ENCODE results near the gene DSC2. TPM values are rescaled to one million over a fixed set of nuclear protein-coding genes. Genes with fewer than 3 reads are reported as not detected.
"Not testable (repeated sequence)": the region's sequence is repeated elsewhere in the genome, so short reads cannot be mapped to it uniquely, and the experiment has no call there.

DSC2 gene
- total and polyA plus RNA-seq, 2 donors from 2014 or later: 4.1 to 19.8 TPM

DNA sequence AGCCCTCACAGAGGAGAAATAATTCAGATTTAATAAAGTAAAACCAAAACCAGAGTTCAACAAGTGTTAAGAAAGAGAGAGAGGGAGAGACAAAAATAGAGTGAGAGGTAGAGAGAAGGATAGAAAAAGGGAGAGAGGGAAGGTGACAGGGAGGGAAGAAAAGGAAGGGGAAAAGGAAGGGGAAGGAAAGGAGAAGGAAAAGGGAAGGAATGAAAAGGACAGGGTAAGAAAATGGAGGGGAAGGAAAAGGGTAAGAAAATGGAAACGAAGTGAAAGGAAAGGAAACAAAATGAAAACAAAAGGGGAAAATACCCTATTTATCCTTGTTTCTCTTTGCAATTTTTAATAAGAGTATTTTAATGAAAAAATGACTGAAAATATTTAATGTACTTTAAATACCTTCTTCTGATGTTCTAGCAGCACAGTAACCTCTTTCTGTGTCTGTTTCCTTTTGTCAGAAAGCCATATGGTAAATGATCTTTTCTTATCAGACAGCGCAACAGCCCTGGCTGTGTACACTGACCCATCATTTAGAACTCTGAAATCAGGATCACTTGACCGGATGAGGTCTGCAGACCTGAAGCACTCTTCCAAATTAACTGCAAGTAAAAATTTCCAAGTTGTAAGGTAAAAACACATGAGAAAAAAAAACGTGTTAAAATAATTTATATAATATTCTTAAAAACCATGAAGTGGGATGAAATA, 71.5 kb downstream of the DSC2 start:
- Histone ChIP-seq H3K27ac (ENCODE audit: low read depth in 2 of 2, low read length in 2 of 2) (no peak overlapping the region), H3K9me3 (ENCODE audit: control insufficient read depth in 2 of 3, insufficient read depth in 1 of 3, low read length in 3 of 3) (no peaks in the 10 kb centered on the region), H3K4me3 (ENCODE audit: low read length in 3 of 3) (no peak overlapping the region), H3K4me1 (ENCODE audit: control insufficient read depth in 2 of 3, insufficient read depth in 2 of 3, low read depth in 1 of 3, low read length in 3 of 3) (no peaks in the 10 kb centered on the region), H3K9ac (ENCODE audit: low read length in 3 of 3) (no peak overlapping the region), H3K27me3 (ENCODE audit: control insufficient read depth, insufficient read depth, low read length) (no peaks in the 10 kb centered on the region), H3K36me3 (ENCODE audit: control insufficient read depth in 2 of 3, insufficient read depth in 3 of 3, low read length in 3 of 3) (no peaks in the 10 kb centered on the region)
- no peak for DNase-seq
- FAIRE-seq: no peak
- TF ChIP-seq, protein P1, sequence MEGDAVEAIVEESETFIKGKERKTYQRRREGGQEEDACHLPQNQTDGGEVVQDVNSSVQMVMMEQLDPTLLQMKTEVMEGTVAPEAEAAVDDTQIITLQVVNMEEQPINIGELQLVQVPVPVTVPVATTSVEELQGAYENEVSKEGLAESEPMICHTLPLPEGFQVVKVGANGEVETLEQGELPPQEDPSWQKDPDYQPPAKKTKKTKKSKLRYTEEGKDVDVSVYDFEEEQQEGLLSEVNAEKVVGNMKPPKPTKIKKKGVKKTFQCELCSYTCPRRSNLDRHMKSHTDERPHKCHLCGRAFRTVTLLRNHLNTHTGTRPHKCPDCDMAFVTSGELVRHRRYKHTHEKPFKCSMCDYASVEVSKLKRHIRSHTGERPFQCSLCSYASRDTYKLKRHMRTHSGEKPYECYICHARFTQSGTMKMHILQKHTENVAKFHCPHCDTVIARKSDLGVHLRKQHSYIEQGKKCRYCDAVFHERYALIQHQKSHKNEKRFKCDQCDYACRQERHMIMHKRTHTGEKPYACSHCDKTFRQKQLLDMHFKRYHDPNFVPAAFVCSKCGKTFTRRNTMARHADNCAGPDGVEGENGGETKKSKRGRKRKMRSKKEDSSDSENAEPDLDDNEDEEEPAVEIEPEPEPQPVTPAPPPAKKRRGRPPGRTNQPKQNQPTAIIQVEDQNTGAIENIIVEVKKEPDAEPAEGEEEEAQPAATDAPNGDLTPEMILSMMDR (IDR thresholded peaks at IDR 0.05; ENCODE audit: borderline replicate concordance, extremely low read depth, insufficient read depth): no peak
- intact Hi-C loops (cut with DNase I): no loop called here

DNA sequence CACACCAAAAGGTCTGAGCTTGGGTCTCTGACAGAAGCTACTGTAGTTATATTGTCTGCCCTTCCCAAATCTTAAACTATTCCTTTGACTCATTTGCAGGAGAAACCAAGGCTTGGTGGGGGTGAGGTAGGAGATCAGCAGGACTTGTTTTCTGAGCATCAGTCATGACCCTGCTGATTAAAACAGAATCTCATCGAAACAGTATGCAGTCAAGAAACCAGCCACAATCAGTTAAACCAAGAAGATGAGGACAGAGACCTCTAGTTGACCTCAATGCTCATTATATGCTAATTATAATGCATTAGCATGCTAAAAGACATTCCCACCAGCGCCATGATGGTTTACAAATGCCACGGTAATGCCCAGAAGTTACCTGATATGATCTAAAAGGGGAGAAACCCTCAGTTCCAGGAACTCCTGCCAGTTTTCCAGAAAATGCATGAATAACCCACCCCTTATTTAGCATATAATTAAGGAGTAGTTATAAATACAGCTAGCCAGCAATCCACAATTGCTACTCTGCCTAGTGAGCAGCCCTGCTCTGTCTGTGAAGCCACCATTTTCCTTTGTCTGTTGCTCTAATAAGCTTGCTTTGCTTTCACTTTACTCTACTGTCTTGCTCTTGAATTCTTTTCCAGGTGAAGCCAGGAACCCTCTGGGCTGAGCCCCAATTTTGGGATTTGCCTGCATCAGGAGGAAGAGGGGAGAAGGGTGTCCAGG, 86.3 kb downstream of the DSC2 start:
- Histone ChIP-seq H3K9ac (ENCODE audit: low read length in 3 of 3) (no peak overlapping the region), H3K4me3 (ENCODE audit: low read length in 3 of 3) (no peak overlapping the region), H3K9me3 (ENCODE audit: control insufficient read depth in 2 of 3, insufficient read depth in 1 of 3, low read length in 3 of 3) (no peaks in the 10 kb centered on the region), H3K4me1 (ENCODE audit: control insufficient read depth in 2 of 3, insufficient read depth in 2 of 3, low read depth in 1 of 3, low read length in 3 of 3) (no peaks in the 10 kb centered on the region), H3K27me3 (ENCODE audit: control insufficient read depth, insufficient read depth, low read length) (no peaks in the 10 kb centered on the region), H3K36me3 (ENCODE audit: control insufficient read depth in 2 of 3, insufficient read depth in 3 of 3, low read length in 3 of 3) (no peaks in the 10 kb centered on the region), H3K27ac (ENCODE audit: low read depth in 2 of 2, low read length in 2 of 2) (no peak overlapping the region)
- FAIRE-seq (no peak), DNase-seq (no peak)
- TF ChIP-seq, protein P1 (IDR thresholded peaks at IDR 0.05; ENCODE audit: borderline replicate concordance, extremely low read depth, insufficient read depth): no peak
- intact Hi-C loops (cut with DNase I): no loop called here

DNA sequence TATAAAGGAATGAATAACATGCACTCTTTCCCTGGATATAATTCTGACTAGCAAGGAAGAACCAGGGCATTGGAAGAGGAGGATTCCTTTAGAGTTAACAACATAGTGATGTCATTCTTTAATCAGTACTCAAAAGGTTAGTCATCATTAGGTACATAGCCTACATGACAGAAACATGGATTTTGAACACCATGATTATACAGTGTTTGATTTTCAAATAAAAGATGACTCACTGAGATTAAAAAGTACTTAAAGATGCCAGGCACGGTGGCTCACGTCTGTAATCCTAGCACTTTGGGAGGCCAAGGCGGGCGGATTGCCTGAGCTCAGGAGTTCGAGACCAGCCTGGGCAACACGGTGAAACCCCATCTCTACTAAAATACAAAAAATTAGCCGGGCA, 90.8 kb downstream of the DSC2 start:
- H3K27me3 ChIP-seq (ENCODE audit: control insufficient read depth, insufficient read depth, low read length); H3K4me3 ChIP-seq (ENCODE audit: low read length in 3 of 3); H3K9ac ChIP-seq (ENCODE audit: low read length in 3 of 3); intact Hi-C loops (cut with DNase I); H3K9me3 ChIP-seq (ENCODE audit: control insufficient read depth in 2 of 3, insufficient read depth in 1 of 3, low read length in 3 of 3); FAIRE-seq; DNase-seq; H3K4me1 ChIP-seq (ENCODE audit: control insufficient read depth in 2 of 3, insufficient read depth in 2 of 3, low read depth in 1 of 3, low read length in 3 of 3); H3K36me3 ChIP-seq (ENCODE audit: control insufficient read depth in 2 of 3, insufficient read depth in 3 of 3, low read length in 3 of 3); H3K27ac ChIP-seq (ENCODE audit: low read depth in 2 of 2, low read length in 2 of 2): not testable (repeated sequence)

DNA sequence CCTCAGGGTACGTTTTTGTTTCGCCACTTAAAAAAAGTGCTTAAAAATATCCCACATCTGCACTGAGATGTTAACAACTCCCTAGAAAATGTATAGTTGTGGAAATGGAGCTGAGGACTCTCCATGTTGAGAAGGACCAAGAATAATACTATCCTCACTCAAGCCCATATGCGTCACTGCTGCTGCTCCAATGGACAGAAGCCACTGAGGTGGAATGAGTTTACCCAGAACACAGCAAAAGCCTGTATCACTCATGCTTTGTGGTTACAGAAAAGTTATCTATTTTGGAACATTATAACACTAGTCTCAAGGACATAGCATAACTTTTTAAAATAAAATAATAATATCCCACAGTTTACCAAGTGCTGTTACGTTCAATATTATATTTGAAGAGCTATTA, 91.6 kb downstream of the DSC2 start:
- no peak overlapping the region for H3K27ac ChIP-seq (ENCODE audit: low read depth in 2 of 2, low read length in 2 of 2)
- intact Hi-C loops (cut with DNase I): no loop called here
- TF ChIP-seq, protein P1 (IDR thresholded peaks at IDR 0.05; ENCODE audit: borderline replicate concordance, extremely low read depth, insufficient read depth): no peak
- H3K4me1 ChIP-seq (ENCODE audit: control insufficient read depth in 2 of 3, insufficient read depth in 2 of 3, low read depth in 1 of 3, low read length in 3 of 3): no peaks in the 10 kb centered on the region
- H3K9me3 ChIP-seq (ENCODE audit: control insufficient read depth in 2 of 3, insufficient read depth in 1 of 3, low read length in 3 of 3): no peaks in the 10 kb centered on the region
- no peak for FAIRE-seq
- no peak for DNase-seq
- H3K27me3 ChIP-seq (ENCODE audit: control insufficient read depth, insufficient read depth, low read length): no peaks in the 10 kb centered on the region
- H3K9ac ChIP-seq (ENCODE audit: low read length in 3 of 3): no peak overlapping the region
- H3K36me3 ChIP-seq (ENCODE audit: control insufficient read depth in 2 of 3, insufficient read depth in 3 of 3, low read length in 3 of 3): no peaks in the 10 kb centered on the region
- H3K4me3 ChIP-seq (ENCODE audit: low read length in 3 of 3): no peak overlapping the region
